GM19468 (cell line): ENCODE data around the gene THSD7B.

ENCODE experiments used
- ATAC-seq: cut with Tn5 transposase; IDR thresholded peaks from one replicate; pipeline ENCODE4 v1.9.1; 2021; ENCODE audit warnings: mild to moderate bottlenecking, moderate library complexity, moderate number of reproducible peaks; ENCODE audit not compliant: unreplicated experiment; ENCODE audit errors: extremely low read depth

Gene THSD7B

GRCh38 chr2:137185378-137186078 is 420.2 kb downstream of the THSD7B start:
- ATAC-seq = no peak

GRCh38 chr2:137187216-137187615 is 421.9 kb downstream of the THSD7B start:
- ATAC-seq = no peak

GRCh38 chr2:137190411-137191195 is 425.3 kb downstream of the THSD7B start:
- no peak for ATAC-seq

GRCh38 chr2:137192366-137193310 is 427.3 kb downstream of the THSD7B start:
- ATAC-seq = no peak

GRCh38 chr2:137193401-137193800 is 428.1 kb downstream of the THSD7B start:
- no peak for ATAC-seq

GRCh38 chr2:137194111-137194510 is 428.8 kb downstream of the THSD7B start:
- no peak for ATAC-seq

GRCh38 chr2:137199751-137200150 is 434.4 kb downstream of the THSD7B start:
- ATAC-seq = no peak

GRCh38 chr2:137202318-137202717 is 437.0 kb downstream of the THSD7B start:
- no peak for ATAC-seq

- ATAC-seq = no peak
These were observed 440.0 kb downstream of the THSD7B start for GRCh38 chr2:137205324-137205723.

GRCh38 chr2:137206069-137206468 is 440.7 kb downstream of the THSD7B start:
- no peak for ATAC-seq

- no peak for ATAC-seq
These were observed 441.7 kb downstream of the THSD7B start for GRCh38 chr2:137207030-137207429.

- ATAC-seq = no peak
These were observed 443.1 kb downstream of the THSD7B start for GRCh38 chr2:137208431-137208891.

- ATAC-seq = no peak
These were observed 444.7 kb downstream of the THSD7B start for GRCh38 chr2:137210039-137210438.

- no peak for ATAC-seq
These were observed 446.4 kb downstream of the THSD7B start for GRCh38 chr2:137211761-137212160.

GRCh38 chr2:137220438-137220993 is 455.2 kb downstream of the THSD7B start:
- ATAC-seq = no peak

- ATAC-seq = peak; percentile 70
These were observed 456.6 kb downstream of the THSD7B start for GRCh38 chr2:137221797-137222492.

- ATAC-seq = no peak
These were observed 458.4 kb downstream of the THSD7B start for GRCh38 chr2:137223722-137224121.

- no peak for ATAC-seq
These were observed 463.2 kb downstream of the THSD7B start for GRCh38 chr2:137228566-137228965.

GRCh38 chr2:137229834-137230233 is 464.5 kb downstream of the THSD7B start:
- ATAC-seq = no peak

GRCh38 chr2:137231628-137232027 is 466.3 kb downstream of the THSD7B start:
- ATAC-seq = no peak
